MCF 10A (cell line): ENCODE data around the gene RACK1. TPM values are rescaled to one million over a fixed set of nuclear protein-coding genes. Genes with fewer than 3 reads are reported as not detected.

ENCODE experiments used
- BruUV-seq: library from RNA; stranded (reverse); fragments of 400-500 nt; replicated peaks from 2 replicates; lab custom pipeline; 2021; lab: Mats Ljungman, UMichigan
- CTCF ChIA-PET: fragments of 300-600 bp; sonication (Branson Sonifier 250); formaldehyde crosslinking; extraction: SDS; loops from one replicate; lab custom pipeline; 2021; ENCODE audit warnings: antibody characterized with exemption, inconsistent platforms; lab: Yijun Ruan, JAX
- POLR2A ChIA-PET: fragments of 300-600, 350-650 bp; sonication (Branson Sonifier 250); formaldehyde crosslinking; extraction: SDS; loops from one replicate; lab custom pipeline; 2020; ENCODE audit warnings: antibody characterized with exemption, inconsistent platforms; lab: Yijun Ruan, JAX
- DNase-seq: peaks from one replicate; pipeline ENCODE4 v3.0.0-alpha.2; 2018; ENCODE audit not compliant: unreplicated experiment
- H3K27ac Mint-ChIP-seq: one replicate; pipeline ENCODE4 v1.8.0; 2022; ENCODE audit warnings: mild to moderate bottlenecking, low read depth, mixed read lengths; ENCODE audit not compliant: unreplicated experiment
- H3K27me3 Mint-ChIP-seq: one replicate; pipeline ENCODE4 v1.8.0; 2022; ENCODE audit warnings: mixed read lengths; ENCODE audit not compliant: insufficient read depth, unreplicated experiment
- H3K36me3 Mint-ChIP-seq: one replicate; pipeline ENCODE4 v1.8.0; 2022; ENCODE audit warnings: mild to moderate bottlenecking, moderate library complexity, mixed read lengths; ENCODE audit not compliant: insufficient read depth, unreplicated experiment
- H3K4me1 Mint-ChIP-seq: one replicate; pipeline ENCODE4 v1.8.0; 2022; ENCODE audit warnings: mixed read lengths; ENCODE audit not compliant: insufficient read depth, unreplicated experiment
- H3K4me3 Mint-ChIP-seq: one replicate; pipeline ENCODE4 v1.8.0; 2022; ENCODE audit warnings: mild to moderate bottlenecking, moderate library complexity, mixed read lengths; ENCODE audit not compliant: unreplicated experiment
- H3K9me3 Mint-ChIP-seq: one replicate; pipeline ENCODE4 v1.8.0; 2022; ENCODE audit warnings: mixed read lengths; ENCODE audit not compliant: unreplicated experiment
- CTCF ChIP-seq: fragments of 200-600 bp; IDR thresholded peaks from one replicate; pipeline ENCODE4 v1.8.0; 2022; ENCODE audit warnings: antibody characterized with exemption, mild to moderate bottlenecking; ENCODE audit not compliant: unreplicated experiment
- intact Hi-C: fragments of 100-400 bp; cut with micrococcal nuclease; formaldehyde crosslinking; loops from 2 replicates; pipeline ENCODE4 v1.14.1; 2022
- total RNA-seq: library from RNA; stranded (reverse); gene quantifications from 2 replicates; pipeline ENCODE4 v1.2.3, GENCODE V29; 2022

Gene RACK1
- total RNA-seq, 1 experiment from 2014 or later: 4,050 TPM

DNA sequence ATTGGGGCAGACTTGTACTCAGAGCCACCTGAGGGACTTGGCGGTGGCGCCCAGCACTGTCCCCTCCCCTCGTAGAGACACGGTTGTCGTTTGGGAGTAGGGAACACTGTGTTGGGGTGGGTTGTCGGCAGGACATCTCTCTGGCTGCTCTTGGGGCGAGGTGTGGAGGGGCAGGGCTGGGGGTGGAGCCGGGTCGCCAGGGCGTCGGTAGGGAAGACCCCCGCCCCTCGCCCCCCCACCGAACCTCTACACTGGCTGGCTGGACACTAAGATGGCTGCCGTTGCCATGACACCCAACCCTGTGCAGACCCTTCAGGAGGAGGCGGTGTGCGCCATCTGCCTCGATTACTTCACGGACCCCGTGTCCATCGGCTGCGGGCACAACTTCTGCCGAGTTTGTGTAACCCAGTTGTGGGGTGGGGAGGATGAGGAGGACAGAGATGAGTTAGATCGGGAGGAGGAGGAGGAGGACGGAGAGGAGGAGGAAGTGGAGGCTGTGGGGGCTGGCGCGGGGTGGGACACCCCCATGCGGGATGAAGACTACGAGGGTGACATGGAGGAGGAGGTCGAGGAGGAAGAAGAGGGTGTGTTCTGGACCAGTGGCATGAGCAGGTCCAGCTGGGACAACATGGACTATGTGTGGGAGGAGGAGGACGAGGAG, 19.8 kb downstream of the RACK1 start:
- H3K9me3 Mint-ChIP-seq: no peaks in the 10 kb centered on the region
- H3K4me3 Mint-ChIP-seq: peak overlapping the region; percentile 91
- peaks cover 50% of the 10 kb centered on the region for H3K36me3 Mint-ChIP-seq
- ChIA-PET POLR2A (interaction anchor here (0.6 to 11.0 kb wide), 15 partner anchors 8 to 428 kb away, joined by 3 to 374 read pairs (median 9); partner anchors contain the start of genes MGAT1, RACK1, TRIM52 and TRIM7), CTCF (interaction anchor here (0.6 to 2.0 kb wide), 4 partner anchors 11 to 32 kb away, joined by 3 to 8 read pairs (median 3); no protein-coding TSS in a partner anchor)
- H3K27ac Mint-ChIP-seq: peak overlapping the region; percentile 91
- DNase-seq: no peak
- BruUV-seq: TSS peak; percentile 33
- no peaks in the 10 kb centered on the region for H3K27me3 Mint-ChIP-seq
- TF ChIP-seq CTCF: no peak
- peaks cover 26% of the 10 kb centered on the region for H3K4me1 Mint-ChIP-seq
- intact Hi-C loops: loop anchor here (1.0 to 2.0 kb wide), 3 partner anchors 17 to 65 kb away; partner anchors contain the start of gene TRIM52

- DNase-seq: peak; percentile 99
- Mint-ChIP-seq H3K27ac (peak within 1 kb of the TSS; percentile 91), H3K4me3 (peak within 1 kb of the TSS; percentile 91), H3K9me3 (no peaks in the 10 kb centered on the region), H3K36me3 (peaks cover 49% of the 10 kb centered on the region), H3K4me1 (peaks cover 26% of the 10 kb centered on the region), H3K27me3 (no peaks in the 10 kb centered on the region)
- no peak for TF ChIP-seq CTCF
- CTCF ChIA-PET: interaction anchor here (0.6 to 2.0 kb wide), 5 partner anchors 12 to 38 kb away, joined by 3 to 8 read pairs (median 4); no protein-coding TSS in a partner anchor
- intact Hi-C loops: loop anchor here (1.0 to 2.0 kb wide), 3 partner anchors 18 to 64 kb away; partner anchors contain the start of gene TRIM52
- BruUV-seq: no TSS peak
- POLR2A ChIA-PET: interaction anchor here (0.6 to 11.0 kb wide), 22 partner anchors 8 to 428 kb away, joined by 3 to 374 read pairs (median 6); partner anchors contain the start of genes MGAT1, RACK1, TRIM52 and TRIM7
These were observed 20.5 kb downstream of the RACK1 start, which contains the start of gene TRIM41 for GRCh38 chr5:181223058-181223728. Gene TRIM41 (plus strand): TSS chr5:181223281. CDS start chr5:181224000, 719 bp downstream.

DNA sequence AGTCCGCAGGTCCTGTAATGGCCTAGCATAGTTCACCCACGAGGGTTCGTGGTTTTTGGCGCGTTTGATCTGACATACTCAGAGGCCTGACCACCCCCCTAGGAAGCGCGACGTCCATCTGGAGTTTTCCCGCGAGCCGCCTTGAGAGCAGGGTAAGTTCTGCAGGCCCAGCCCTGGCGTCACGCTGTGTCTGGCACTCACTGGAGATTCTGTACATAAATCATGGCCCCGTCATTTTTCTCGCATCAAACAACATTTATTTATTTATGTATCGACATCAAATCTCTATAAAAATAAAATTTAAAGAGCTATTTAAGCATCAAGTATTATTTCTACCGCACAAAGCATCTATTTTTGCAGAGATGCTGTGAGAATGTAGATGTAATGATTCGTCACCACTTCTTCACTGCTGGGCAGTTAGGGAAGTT, 21.1 kb downstream of the RACK1 start:
- CTCF ChIA-PET: interaction anchor here (0.6 to 1.6 kb wide), 4 partner anchors 12 to 38 kb away, joined by 3 to 5 read pairs (median 4); no protein-coding TSS in a partner anchor
- TF ChIP-seq CTCF: no peak
- Mint-ChIP-seq H3K27me3 (no peaks in the 10 kb centered on the region), H3K9me3 (no peaks in the 10 kb centered on the region), H3K4me1 (peaks cover 28% of the 10 kb centered on the region), H3K27ac (peak overlapping the region; percentile 91), H3K36me3 (peaks cover 49% of the 10 kb centered on the region), H3K4me3 (peak overlapping the region; percentile 91)
- BruUV-seq: no TSS peak
- no peak for DNase-seq
- POLR2A ChIA-PET: interaction anchor here (0.6 to 11.0 kb wide), 24 partner anchors 8 to 422 kb away, joined by 3 to 374 read pairs (median 4); partner anchors contain the start of genes MGAT1, RACK1, TRIM52 and TRIM7
- intact Hi-C loops: loop anchor here (1.0 to 2.0 kb wide), 6 partner anchors 15 to 64 kb away; partner anchors contain the start of gene TRIM52
